Measurements from ENCODE around the gene PRKG1. TPM values are rescaled to one million over a fixed set of nuclear protein-coding genes. Genes with fewer than 3 reads are reported as not detected.

The PRKG1 gene
- total and polyA plus RNA-seq, 2 of the 4 experiments (the other 2 are of a cell fraction): 3.5 to 18.3 TPM

- Histone ChIP-seq H2AK9ac (replicated peaks; ENCODE audit: low read depth, low read length, poor library complexity) (no peak overlapping the region), H3K36me3 (ENCODE audit: control insufficient read depth, insufficient read depth, low read length) (no peaks in the 10 kb centered on the region), H2BK15ac (ENCODE audit: low read depth, low read length) (no peak overlapping the region), H2BK5ac (ENCODE audit: low read depth, low read length, poor library complexity, severe bottlenecking) (no peak overlapping the region), H3K79me1 (ENCODE audit: low read depth in 1 of 2, low read length in 2 of 2) (no peaks in the 10 kb centered on the region), H3K27me3 (ENCODE audit: control insufficient read depth, insufficient read depth, low read length) (no peaks in the 10 kb centered on the region), H3K23ac (ENCODE audit: low read depth, low read length) (no peak overlapping the region), H3K14ac (replicated peaks; ENCODE audit: low read depth, low read length) (no peak overlapping the region), H3K56ac (ENCODE audit: extremely low read depth, insufficient read depth, low read length) (no peak overlapping the region), H3K18ac (ENCODE audit: low read depth, low read length) (no peak overlapping the region), H3K27ac (ENCODE audit: insufficient read depth, low read length) (no peak overlapping the region), H4K5ac (ENCODE audit: low read depth, low read length) (no peak overlapping the region), H3K4me1 (ENCODE audit: control insufficient read depth, insufficient read depth, low read length) (peaks cover 1% of the 10 kb centered on the region; the same call in 1 of the 2 replicates), H3K9ac (ENCODE audit: low read depth, low read length) (no peak overlapping the region), H2BK120ac (ENCODE audit: low read depth, low read length) (no peak overlapping the region), H2AK5ac (ENCODE audit: low read depth, low read length) (no peak overlapping the region), H3K4me2 (ENCODE audit: low read depth, low read length) (no peak overlapping the region), H3K4ac (ENCODE audit: low read depth, low read length) (no peak overlapping the region), H3K4me3 (ENCODE audit: insufficient read depth, low read depth, low read length) (no peak overlapping the region), H2AFZ (replicated peaks; ENCODE audit: low read length, poor library complexity) (no peak overlapping the region), H4K20me1 (ENCODE audit: insufficient read depth, low read length) (no peaks in the 10 kb centered on the region), H4K8ac (ENCODE audit: low read depth in 2 of 2, low read length in 2 of 2) (no peak overlapping the region), H3K9me3 (ENCODE audit: control insufficient read depth, insufficient read depth, low read length) (no peaks in the 10 kb centered on the region), H3K9me1 (ENCODE audit: insufficient read depth, low read length) (no peaks in the 10 kb centered on the region), H4K91ac (ENCODE audit: insufficient read depth, low read depth, low read length) (no peak overlapping the region), H2BK20ac (ENCODE audit: low read depth, low read length) (no peak overlapping the region)
- BruUV-seq (replicated peaks): no TSS peak
- CTCF ChIA-PET: no interaction called here
- ATAC-seq (ENCODE audit: low read depth) (no peak), DNase-seq (no peak)
- dilution Hi-C loops (cut with HindIII; ENCODE audit: low sequenced_read_pairs, unreplicated experiment): no loop called here
- intact Hi-C loops (cut with micrococcal nuclease): no loop called here
- WGBS, 2 experiments (ENCODE audit: extremely low coverage in 2 of 2, insufficient read length in 1 of 2): no CpG with 5 or more reads among the region's 1 CpG
- POLR2A ChIA-PET (ENCODE audit: unreplicated experiment): no interaction called here
- in situ Hi-C loops (cut with MboI; ENCODE audit: low sequenced_read_pairs): loop anchor here (25.0 kb wide), 1 partner anchor 540 kb away; no protein-coding TSS in a partner anchor
- TF ChIP-seq MAFK (IDR thresholded peaks at IDR 0.05; ENCODE audit: low read depth, low read length) (no peak), CTCF (conservative IDR thresholded peaks at IDR 0.05; ENCODE audit: low read depth, low read length) (no peak), CEBPB (IDR thresholded peaks at IDR 0.05; ENCODE audit: low read depth, low read length) (no peak), RFX5 (IDR thresholded peaks at IDR 0.05; ENCODE audit: low read depth, low read length) (no peak), CHD1 (IDR thresholded peaks at IDR 0.05; ENCODE audit: low read depth, low read length) (no peak), RAD21 (IDR thresholded peaks at IDR 0.05; ENCODE audit: low read length) (no peak), RCOR1 (IDR thresholded peaks at IDR 0.05; ENCODE audit: insufficient replicate concordance, low read length) (no peak), FOS (IDR thresholded peaks at IDR 0.05; ENCODE audit: low read depth, low read length) (no peak)
Observed at GRCh38 chr10:51952056-51952455, 877.8 kb downstream of the PRKG1 start.
